NCI-H1436 (cell line): ENCODE measurements around the gene TBC1D10A.

ENCODE experiments used
- DNase-seq: peaks from one replicate; lab custom pipeline; 2025; lab: John Stamatoyannopoulos, UW

TBC1D10A gene, protein sequence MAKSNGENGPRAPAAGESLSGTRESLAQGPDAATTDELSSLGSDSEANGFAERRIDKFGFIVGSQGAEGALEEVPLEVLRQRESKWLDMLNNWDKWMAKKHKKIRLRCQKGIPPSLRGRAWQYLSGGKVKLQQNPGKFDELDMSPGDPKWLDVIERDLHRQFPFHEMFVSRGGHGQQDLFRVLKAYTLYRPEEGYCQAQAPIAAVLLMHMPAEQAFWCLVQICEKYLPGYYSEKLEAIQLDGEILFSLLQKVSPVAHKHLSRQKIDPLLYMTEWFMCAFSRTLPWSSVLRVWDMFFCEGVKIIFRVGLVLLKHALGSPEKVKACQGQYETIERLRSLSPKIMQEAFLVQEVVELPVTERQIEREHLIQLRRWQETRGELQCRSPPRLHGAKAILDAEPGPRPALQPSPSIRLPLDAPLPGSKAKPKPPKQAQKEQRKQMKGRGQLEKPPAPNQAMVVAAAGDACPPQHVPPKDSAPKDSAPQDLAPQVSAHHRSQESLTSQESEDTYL

GRCh38 chr22:30326706-30327362 lies at the start of gene TBC1D10A:
TBC1D10A (minus strand) TSS chr22:30326941; CDS start chr22:30326881, 60 bp downstream.
- peak; percentile 94 for DNase-seq

DNA sequence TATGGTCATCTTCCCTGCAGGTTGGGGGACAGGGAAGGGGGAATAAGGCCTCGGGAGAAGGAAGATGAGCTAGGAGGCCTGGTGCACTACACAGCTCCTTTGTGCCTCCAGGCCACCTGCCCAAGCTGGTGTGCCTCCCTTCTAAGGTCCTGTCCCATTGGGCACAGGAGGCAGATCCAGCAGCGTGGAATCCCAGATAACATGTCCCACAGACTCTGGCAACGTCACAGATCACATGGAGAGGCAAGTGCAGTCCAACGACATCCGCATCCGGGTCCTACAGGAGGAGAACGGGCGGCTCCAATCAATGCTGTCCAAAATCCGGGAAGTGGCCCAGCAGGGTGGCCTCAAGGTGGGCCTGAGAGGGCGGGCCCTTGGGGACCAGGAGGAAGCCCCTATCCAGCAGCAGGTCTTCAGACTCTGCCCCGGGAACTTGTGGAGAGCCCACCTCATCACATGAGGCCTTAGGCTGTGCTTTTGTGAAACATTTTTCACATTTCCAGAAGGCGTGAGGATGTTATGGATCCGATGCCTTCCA lies 48.6 kb upstream of the TBC1D10A start:
- no peak for DNase-seq

GRCh38 chr22:30373331-30374325 lies 46.9 kb upstream of the TBC1D10A start:
- DNase-seq = no peak

- no peak for DNase-seq
Observed at GRCh38 chr22:30372915-30373314, 46.2 kb upstream of the TBC1D10A start.

- DNase-seq = no peak
Observed at GRCh38 chr22:30371981-30372380, 45.2 kb upstream of the TBC1D10A start.

DNA sequence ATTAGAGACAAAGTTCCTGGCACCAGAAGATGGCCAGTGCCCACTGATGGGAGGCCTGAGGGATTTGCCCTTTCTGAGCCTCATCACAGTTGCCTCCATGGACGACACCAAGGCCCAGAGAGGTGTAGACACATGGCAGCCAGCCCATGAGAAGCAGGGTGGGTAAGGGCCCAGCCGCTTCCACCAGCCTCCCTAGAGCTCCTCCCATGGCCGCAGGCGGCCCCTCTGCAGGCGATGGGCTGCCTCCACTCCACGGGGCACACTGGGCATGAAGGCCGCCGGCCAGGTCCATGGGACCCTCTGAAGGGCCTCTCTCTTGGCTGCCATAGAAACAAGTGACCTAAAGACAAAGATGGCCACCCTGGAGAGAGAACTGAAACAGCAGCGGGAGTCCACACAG lies 44.6 kb upstream of the TBC1D10A start:
- no peak for DNase-seq

DNA sequence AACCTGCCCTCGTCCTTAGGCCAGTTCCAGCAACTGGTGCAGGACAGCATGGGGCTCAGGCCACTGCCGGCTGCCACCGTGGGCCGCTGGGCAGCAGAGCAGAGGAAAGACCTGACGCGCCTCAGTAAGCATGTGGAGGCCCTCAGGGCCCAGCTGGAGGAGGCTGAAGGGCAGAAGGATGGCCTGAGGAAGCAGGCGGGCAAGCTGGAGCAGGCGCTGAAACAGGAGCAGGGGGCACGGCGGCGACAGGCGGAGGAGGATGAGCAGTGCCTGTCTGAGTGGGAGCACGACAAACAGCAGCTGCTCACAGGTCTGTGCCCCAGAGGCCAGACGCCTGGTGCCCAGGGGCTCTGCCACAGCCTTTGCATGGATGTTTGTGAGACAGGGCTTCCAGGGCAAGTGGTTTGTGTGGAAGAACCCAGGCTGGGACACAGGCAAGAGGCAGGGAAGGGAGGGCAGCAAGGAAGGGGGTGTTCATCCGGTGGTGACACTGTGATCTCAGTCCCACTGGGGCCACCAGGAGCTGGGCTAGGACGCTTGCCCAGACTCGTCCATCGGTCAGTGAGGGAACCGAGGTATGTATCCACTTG lies 44.0 kb upstream of the TBC1D10A start:
- no peak for DNase-seq

- no peak for DNase-seq
Observed at GRCh38 chr22:30368420-30368819, 41.7 kb upstream of the TBC1D10A start.

DNA sequence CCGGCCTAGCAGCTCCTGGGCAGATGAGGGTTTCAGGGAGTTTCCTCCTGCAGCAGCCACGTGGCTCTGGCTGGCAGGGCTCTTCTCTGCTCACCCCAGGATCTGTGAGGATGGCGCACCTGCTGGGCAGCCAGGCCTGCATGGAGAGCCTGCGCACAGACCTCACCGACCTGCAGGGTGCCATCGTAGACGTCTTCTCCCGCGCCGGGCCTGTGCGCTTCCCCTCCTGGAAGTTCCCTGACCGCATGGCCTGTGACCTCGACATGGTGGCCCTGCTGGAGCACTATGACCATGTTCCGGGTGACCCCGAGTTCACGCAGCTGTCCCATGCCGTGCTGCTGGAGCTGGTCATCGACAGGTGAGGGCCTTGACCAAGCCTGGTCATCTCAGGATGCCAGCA lies 39.1 kb upstream of the TBC1D10A start:
- DNase-seq = no peak

- DNase-seq = no peak
Observed at GRCh38 chr22:30362651-30363281, 36.0 kb upstream of the TBC1D10A start.

DNA sequence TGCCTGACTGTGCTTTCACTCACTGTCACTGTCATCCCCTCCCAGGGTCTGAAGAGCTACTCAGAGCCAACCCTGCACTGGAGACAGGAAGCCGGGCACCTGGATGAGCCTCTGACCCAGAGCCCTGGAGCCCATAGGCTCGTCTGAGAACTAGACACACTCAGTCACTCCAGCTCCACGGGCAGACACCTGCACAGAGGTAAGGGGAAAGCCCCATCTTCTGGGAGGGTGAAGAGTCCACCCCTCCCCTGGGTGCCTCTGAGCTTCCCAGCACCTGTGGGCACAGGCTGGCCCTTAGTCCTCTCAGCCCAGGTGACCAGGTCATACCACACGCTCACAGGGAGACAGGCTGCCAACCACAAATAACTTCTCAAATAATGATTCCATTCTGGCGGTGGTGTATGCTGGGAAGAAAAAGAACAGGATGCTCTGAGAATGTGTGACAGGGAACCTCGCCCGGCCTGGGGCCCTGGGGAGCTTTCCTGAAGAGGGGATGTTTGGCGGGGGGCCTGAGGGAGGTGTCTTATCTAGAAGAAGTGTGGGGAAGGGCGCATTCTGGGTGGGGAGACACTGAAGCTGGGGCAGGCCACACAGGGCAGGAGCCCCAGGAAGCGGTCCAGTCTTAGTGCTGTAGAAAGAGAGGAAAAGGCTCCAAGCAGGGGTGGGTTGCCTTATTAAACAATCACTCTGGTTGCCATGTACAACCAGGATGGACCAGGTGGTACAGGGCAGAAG lies 35.3 kb upstream of the TBC1D10A start:
- no peak for DNase-seq

GRCh38 chr22:30358541-30358940 lies 31.8 kb upstream of the TBC1D10A start:
- no peak for DNase-seq

- no peak for DNase-seq
Observed at GRCh38 chr22:30357650-30358215, 31.0 kb upstream of the TBC1D10A start.

- peak; percentile 29 for DNase-seq
Observed at GRCh38 chr22:30357236-30357570, 30.5 kb upstream of the TBC1D10A start.

GRCh38 chr22:30356449-30357235 lies 29.9 kb upstream of the TBC1D10A start, which contains the start of the genes CCDC157 and SF3A1:
CCDC157 (plus strand) TSS chr22:30357007; CDS start chr22:30366001, 8,994 bp downstream.
SF3A1 (minus strand) TSS chr22:30356894; CDS start chr22:30356792, 102 bp downstream.
- peak; percentile 84 for DNase-seq

- no peak for DNase-seq
Observed at GRCh38 chr22:30354644-30355043, 27.9 kb upstream of the TBC1D10A start.

- DNase-seq = no peak
Observed at GRCh38 chr22:30351226-30351625, 24.5 kb upstream of the TBC1D10A start.

DNA sequence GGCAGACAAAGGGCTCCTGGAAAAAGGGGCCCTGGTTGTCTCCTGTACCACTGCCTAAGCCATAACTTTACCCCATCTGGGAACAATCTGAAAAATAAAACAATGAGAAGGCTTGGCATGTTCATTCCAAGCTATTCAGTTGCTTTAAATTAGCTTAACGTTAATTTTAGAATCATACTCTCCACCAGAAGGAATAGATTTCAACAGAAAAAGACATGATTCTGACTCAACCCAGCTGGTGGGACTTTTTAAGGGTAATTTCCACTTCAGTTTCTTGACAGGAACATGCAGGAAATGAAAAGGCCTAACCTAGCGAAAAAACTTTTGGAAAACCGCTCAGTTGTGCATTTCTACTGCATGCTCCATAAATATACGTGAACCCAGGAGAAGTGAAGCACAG lies 22.1 kb upstream of the TBC1D10A start:
- no peak for DNase-seq

- DNase-seq = no peak
Observed at GRCh38 chr22:30348404-30348803, 21.7 kb upstream of the TBC1D10A start.
